ENCODE data around the gene JMJD4. TPM values are rescaled to one million over a fixed set of nuclear protein-coding genes. Genes with fewer than 3 reads are reported as not detected.

Gene JMJD4
- total and polyA plus RNA-seq, 5 donors = 7.7 to 11.5 (median 9.3) TPM

DNA sequence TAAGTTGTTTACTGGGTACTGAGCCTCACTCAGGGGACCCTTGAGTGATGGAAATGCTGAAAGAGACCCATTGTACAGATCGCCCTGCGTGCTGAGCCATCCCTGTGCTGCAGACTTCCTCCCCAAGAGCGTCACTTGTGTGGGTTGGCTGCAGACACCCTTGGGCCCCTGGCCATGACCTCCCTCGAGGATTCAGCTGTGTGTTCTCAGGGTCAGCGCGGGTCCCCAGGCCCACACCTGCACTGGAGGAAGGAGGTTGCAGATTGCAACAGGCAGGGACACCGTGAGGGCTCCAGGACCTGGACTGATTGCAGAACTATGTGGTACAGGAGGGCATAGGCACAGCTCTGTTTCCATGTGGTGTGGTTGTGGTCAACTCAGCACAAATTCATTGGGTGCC, 4.5 kb upstream of the JMJD4 start:
- 89% methylated on average over 7 of the region's 7 CpGs for WGBS
- Histone ChIP-seq H3K4me1 (ENCODE audit: control insufficient read depth, insufficient read depth, low read length) (peaks cover 4% of the 10 kb centered on the region), H3K27me3 (ENCODE audit: control insufficient read depth, insufficient read depth) (no peaks in the 10 kb centered on the region), H3K9me3 (ENCODE audit: control insufficient read depth, low read length) (no peaks in the 10 kb centered on the region), H3K4me3 (ENCODE audit: low read length) (no peak overlapping the region), H3K27ac (ENCODE audit: low read length) (no peak overlapping the region)
- ATAC-seq = no peak
- intact Hi-C loops (cut with DNase I) = no loop called here
- DNase-seq = peak in 1 of 3 donors; percentile 31

DNA sequence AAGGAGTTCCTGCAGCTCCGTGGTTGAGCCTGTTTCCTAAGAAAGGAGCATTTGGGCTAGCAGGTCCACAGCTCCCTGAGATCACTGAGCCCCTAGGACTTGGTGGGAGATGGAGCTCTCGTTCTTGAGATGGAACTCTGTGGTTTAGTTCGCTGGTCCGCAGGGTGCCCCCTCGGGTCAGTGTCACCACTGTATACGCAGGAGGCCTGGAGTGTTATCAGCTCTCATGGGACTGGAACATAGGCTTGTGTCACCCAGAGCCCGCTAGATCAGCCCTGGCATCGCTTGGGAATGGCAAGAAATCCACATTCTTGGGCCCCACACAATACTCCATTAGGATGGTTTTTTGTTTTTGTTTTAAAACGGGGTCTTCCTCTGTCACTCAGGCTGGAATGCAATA, 3.7 kb upstream of the JMJD4 start:
- Histone ChIP-seq H3K27me3 (ENCODE audit: control insufficient read depth, insufficient read depth) (no peaks in the 10 kb centered on the region), H3K27ac (ENCODE audit: low read length) (no peak overlapping the region), H3K4me1 (ENCODE audit: control insufficient read depth, insufficient read depth, low read length) (peaks cover 4% of the 10 kb centered on the region), H3K9me3 (ENCODE audit: control insufficient read depth, low read length) (no peaks in the 10 kb centered on the region), H3K4me3 (ENCODE audit: low read length) (no peak overlapping the region)
- 83% methylated on average over 9 of the region's 9 CpGs for WGBS
- intact Hi-C loops (cut with DNase I) = no loop called here
- DNase-seq = no peak
- ATAC-seq = no peak

DNA sequence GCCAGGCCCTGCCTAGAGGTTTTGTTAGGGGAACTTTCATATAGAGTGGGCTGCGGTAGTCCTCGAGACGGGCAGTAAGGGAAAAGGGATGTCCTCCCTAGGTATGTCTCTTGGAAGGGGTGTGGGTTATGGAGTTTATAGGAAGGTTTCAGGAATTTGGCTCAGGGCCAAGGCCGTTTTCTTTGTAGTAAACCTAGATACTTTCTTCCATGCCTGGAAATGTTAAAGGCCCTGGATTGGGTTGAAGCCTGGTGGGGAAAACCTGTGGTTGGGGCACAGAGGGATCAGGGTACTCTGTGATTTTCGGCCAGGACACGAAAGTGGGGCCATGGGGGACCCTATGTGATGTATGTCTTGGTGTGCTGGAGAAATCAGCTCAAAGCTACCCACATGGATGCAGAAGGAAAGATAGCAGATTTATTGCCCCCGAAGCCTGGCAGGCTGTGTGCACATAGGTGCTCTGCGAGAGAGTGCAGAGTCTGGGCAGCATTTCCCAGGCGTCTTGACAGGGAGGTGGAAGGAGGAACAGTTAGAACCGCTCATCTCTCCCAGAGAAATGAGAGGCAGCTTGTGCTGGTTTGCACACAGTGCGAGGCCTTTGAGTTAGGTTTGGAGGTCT, 1.8 kb upstream of the JMJD4 start:
- ATAC-seq (no peak), DNase-seq (peak in 2 of 3 donors; percentile 21 to 42)
- intact Hi-C loops (cut with DNase I) = no loop called here
- no peak overlapping the region for H3K4me3 ChIP-seq (ENCODE audit: low read length)
- H3K4me1 ChIP-seq (ENCODE audit: control insufficient read depth, insufficient read depth, low read length) = peaks cover 4% of the 10 kb centered on the region
- WGBS = 85% methylated on average over 11 of the region's 11 CpGs
- no peak overlapping the region for H3K27ac ChIP-seq (ENCODE audit: low read length)
- no peaks in the 10 kb centered on the region for H3K27me3 ChIP-seq (ENCODE audit: control insufficient read depth, insufficient read depth)
- H3K9me3 ChIP-seq (ENCODE audit: control insufficient read depth, low read length) = no peaks in the 10 kb centered on the region

DNA sequence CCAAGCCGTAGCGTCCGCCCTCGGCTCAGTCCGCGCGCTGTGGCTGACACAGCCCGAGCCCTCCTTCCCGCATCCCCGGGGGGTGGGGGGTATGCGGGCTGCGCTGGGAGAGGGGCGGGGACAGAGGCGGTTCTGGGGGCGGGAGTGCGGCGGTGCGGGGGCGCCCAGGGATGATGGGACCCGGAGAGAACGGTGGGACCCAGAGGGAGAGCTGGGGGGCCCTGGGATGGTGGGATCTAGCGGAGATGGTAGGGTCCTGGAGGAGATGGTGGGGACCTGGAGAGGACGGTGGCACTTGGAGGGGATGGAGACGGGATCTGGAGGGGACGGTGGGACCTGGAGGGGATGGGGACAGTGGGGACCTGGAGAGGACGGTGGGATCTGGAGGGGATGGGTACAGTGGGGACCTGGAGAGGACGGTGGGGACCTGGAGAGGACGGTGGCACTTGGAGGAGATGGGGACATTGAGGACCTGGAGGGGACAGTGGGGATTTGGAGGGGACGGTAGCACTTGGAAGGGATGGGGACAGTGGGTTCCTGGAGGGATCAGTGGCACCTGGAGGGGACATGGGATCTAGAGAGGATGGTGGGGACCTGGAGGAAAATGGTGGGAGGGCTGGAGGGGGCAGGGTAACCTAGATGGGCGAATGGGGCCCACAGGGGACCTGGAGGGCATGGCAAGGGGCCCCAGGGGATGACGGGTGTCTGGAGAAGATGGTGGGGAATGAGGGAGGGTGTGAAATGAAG, 610 bp upstream of the JMJD4 start:
- peak in 1 of 2 donors; percentile 66 for ATAC-seq
- WGBS = 2% methylated on average over 31 of the region's 31 CpGs
- H3K4me1 ChIP-seq (ENCODE audit: control insufficient read depth, insufficient read depth, low read length) = no peaks in the 10 kb centered on the region
- no peaks in the 10 kb centered on the region for H3K27me3 ChIP-seq (ENCODE audit: control insufficient read depth, insufficient read depth)
- peak overlapping the region; percentile 65 for H3K27ac ChIP-seq (ENCODE audit: low read length)
- no peaks in the 10 kb centered on the region for H3K9me3 ChIP-seq (ENCODE audit: control insufficient read depth, low read length)
- intact Hi-C loops (cut with DNase I) = no loop called here
- H3K4me3 ChIP-seq (ENCODE audit: low read length) = peak overlapping the region; percentile 64
- peak in 2 of 3 donors; percentile 44 to 58 for DNase-seq

DNA sequence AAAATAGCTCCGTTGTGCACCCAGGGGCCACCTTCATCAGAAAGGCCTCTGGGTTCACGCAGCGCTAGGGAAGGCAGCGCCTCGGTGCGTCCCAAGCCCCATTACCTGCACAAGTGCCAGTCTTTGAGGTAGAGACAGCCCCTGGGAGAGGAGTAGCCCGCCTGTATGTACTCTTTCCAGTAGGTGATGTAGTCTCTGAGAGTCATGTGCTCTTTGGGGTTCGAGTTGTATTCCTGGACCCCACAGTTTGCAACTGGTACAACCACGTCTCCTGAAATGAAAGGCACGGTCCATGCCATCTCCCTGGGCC, 601 bp downstream of the JMJD4 start:
- Histone ChIP-seq H3K4me3 (ENCODE audit: low read length) (peak overlapping the region; percentile 64), H3K27ac (ENCODE audit: low read length) (peak overlapping the region; percentile 24), H3K4me1 (ENCODE audit: control insufficient read depth, insufficient read depth, low read length) (peaks cover 6% of the 10 kb centered on the region), H3K27me3 (ENCODE audit: control insufficient read depth, insufficient read depth) (no peaks in the 10 kb centered on the region), H3K9me3 (ENCODE audit: control insufficient read depth, low read length) (no peaks in the 10 kb centered on the region)
- 3% methylated on average over 10 of the region's 10 CpGs for WGBS
- intact Hi-C loops (cut with DNase I) = no loop called here
- ATAC-seq (no peak), DNase-seq (peak in 1 of 3 donors; percentile 36)

DNA sequence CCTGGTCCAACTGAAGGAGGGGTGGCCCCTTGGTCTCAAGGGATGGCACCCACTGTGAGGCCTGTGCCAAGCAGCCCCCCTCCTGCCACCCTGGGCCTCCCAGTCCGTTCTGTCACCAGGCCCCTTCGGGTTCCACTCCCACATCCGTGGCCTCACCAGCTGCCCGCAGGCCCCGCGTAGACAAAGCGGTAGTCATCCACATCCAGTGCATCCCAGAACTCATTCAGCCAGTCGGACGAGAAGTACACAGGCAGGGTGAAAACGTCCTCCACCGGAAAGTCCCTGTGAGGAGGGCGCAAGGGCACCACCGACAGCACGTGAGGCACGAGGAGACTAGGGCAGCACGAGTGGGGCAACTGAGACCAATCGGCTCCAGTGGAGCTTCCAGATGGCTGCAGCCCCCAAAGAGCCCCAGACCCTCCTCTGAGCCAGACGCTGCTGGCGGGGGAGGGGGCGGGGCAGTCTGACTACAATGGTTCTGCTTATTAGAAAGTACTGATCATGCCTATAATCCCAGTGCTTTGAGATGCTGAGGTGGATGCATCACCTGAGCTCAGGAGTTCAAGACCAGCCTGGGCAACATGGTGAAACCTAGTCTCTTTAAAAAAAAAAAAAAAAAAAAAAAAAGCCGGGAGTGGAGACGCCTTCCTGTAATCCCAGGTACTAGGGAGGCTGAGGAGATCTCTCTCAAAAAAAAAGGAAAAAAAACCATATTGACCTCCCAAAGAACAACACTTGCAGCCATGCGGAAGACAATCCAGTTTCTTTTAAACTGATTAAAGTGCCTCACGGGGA, 1.2 kb downstream of the JMJD4 start:
- ATAC-seq (no peak), DNase-seq (peak in 2 of 3 donors; percentile 51 to 53)
- peaks cover 10% of the 10 kb centered on the region for H3K4me1 ChIP-seq (ENCODE audit: control insufficient read depth, insufficient read depth, low read length)
- intact Hi-C loops (cut with DNase I) = no loop called here
- peak overlapping the region; percentile 64 for H3K4me3 ChIP-seq (ENCODE audit: low read length)
- no peak overlapping the region for H3K27ac ChIP-seq (ENCODE audit: low read length)
- H3K9me3 ChIP-seq (ENCODE audit: control insufficient read depth, low read length) = no peaks in the 10 kb centered on the region
- WGBS = 73% methylated on average over 24 of the region's 24 CpGs
- no peaks in the 10 kb centered on the region for H3K27me3 ChIP-seq (ENCODE audit: control insufficient read depth, insufficient read depth)

DNA sequence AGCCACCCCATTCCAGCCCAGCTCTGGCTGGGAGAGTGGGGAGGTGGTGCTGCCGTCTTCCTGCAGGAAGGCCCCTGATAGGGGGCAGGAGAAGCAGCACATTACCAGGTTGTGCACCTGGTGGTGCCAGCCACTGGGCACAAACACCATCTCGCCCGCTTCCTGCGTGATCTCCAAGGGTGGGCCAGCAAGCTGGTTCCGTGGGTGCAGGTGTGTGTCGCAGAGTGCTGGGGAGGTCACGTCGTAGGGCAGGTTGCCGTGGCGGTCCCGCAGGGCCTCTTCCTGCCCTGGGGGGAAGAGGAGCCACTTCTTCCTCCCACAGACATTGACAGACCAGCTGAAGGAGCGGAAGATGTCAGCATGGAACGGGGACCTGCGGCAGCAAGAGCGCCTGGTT, 1.8 kb downstream of the JMJD4 start:
- H3K4me1 ChIP-seq (ENCODE audit: control insufficient read depth, insufficient read depth, low read length) = peaks cover 10% of the 10 kb centered on the region
- H3K27me3 ChIP-seq (ENCODE audit: control insufficient read depth, insufficient read depth) = no peaks in the 10 kb centered on the region
- DNase-seq (peak in 1 of 3 donors; percentile 51), ATAC-seq (no peak)
- H3K4me3 ChIP-seq (ENCODE audit: low read length) = no peak overlapping the region
- no peaks in the 10 kb centered on the region for H3K9me3 ChIP-seq (ENCODE audit: control insufficient read depth, low read length)
- H3K27ac ChIP-seq (ENCODE audit: low read length) = no peak overlapping the region
- intact Hi-C loops (cut with DNase I) = no loop called here
- 89% methylated on average over 15 of the region's 15 CpGs for WGBS

DNA sequence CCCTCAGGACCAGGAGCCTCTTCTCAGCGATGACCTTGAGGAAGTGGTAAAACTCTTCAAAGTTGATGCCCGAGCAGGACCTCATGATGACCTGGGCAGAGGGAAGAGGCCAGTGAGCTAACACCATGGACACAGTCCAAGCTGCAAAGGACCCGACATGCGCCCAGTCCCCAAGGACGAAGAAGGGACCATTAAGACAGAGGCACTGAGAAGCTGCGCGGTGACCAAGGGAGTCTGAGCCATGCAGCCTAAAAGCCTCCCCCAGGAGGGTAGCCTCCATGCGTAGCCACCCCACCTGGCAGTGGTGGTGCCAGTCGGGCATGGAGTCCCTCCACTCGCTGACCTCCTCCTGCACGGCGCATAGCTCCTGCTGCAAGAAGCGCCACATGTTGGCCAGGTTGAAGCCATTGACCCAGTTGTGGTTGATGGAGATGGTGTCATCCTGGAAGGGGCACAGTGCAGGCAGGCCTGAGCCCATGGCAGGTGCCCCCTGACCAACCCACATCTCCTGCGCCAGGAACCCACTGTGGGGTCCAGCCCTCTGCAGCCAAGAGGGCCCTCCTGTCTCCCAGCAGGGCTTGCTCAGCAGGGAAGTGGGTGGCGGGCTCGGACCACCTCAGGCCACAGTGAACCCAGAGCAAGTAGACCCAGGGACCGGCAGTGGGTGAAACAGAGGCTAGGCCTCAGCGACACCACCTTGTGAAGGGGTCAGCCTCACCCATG, 2.4 kb downstream of the JMJD4 start:
- DNase-seq = peak in 2 of 3 donors; percentile 43 to 50
- ATAC-seq = no peak
- H3K4me1 ChIP-seq (ENCODE audit: control insufficient read depth, insufficient read depth, low read length) = peaks cover 10% of the 10 kb centered on the region
- WGBS = 93% methylated on average over 18 of the region's 18 CpGs
- intact Hi-C loops (cut with DNase I) = no loop called here
- no peaks in the 10 kb centered on the region for H3K9me3 ChIP-seq (ENCODE audit: control insufficient read depth, low read length)
- H3K4me3 ChIP-seq (ENCODE audit: low read length) = no peak overlapping the region
- H3K27me3 ChIP-seq (ENCODE audit: control insufficient read depth, insufficient read depth) = no peaks in the 10 kb centered on the region
- H3K27ac ChIP-seq (ENCODE audit: low read length) = no peak overlapping the region

DNA sequence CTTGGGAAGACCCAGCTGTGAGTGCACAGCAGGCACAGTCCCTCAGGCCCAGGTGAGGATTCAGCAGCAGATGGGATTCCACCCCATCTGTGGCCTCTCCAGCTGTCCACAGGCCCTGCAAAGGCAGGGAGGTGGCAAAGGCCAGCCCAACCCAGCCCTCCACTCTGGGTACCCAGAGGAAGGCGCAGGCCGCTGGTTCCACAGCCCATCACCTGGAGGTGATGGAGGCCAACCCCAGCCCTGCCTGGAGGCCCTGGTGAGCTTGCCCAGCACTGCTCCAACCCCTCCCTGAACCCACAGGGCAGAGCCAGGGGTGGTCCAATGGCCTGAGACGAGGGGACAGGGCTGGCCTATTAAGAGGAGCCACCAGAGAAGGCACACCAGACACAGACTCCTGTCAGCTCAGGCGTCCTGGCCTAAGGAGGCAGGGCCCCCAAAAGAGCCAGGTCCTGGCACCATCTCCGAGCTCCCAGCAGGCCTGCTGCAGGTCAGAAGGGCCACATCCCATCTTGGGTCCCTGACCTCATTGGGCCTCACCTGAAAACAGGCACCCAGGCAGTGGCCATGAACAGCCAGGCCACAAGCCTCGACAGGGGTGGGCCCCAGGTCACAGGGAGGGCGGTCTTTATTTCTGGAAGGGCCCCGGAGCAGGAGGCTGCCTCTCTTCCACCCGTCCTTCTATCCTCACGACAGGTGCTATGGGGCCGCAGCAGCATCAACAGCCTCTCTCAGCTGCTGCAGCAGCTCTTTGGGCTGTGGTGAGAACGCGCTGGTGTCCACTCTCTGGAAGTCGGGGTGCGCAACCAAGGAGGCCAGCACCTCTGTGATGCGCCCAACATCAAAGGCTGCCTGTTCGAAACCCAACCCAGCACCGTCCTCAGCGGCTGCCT, 3.2 kb downstream of the JMJD4 start:
- ATAC-seq (no peak), DNase-seq (peak in 1 of 3 donors; percentile 53)
- intact Hi-C loops (cut with DNase I) = no loop called here
- Histone ChIP-seq H3K4me1 (ENCODE audit: control insufficient read depth, insufficient read depth, low read length) (peaks cover 10% of the 10 kb centered on the region), H3K4me3 (ENCODE audit: low read length) (no peak overlapping the region), H3K9me3 (ENCODE audit: control insufficient read depth, low read length) (no peaks in the 10 kb centered on the region), H3K27ac (ENCODE audit: low read length) (no peak overlapping the region), H3K27me3 (ENCODE audit: control insufficient read depth, insufficient read depth) (no peaks in the 10 kb centered on the region)
- WGBS = 92% methylated on average over 19 of the region's 19 CpGs

DNA sequence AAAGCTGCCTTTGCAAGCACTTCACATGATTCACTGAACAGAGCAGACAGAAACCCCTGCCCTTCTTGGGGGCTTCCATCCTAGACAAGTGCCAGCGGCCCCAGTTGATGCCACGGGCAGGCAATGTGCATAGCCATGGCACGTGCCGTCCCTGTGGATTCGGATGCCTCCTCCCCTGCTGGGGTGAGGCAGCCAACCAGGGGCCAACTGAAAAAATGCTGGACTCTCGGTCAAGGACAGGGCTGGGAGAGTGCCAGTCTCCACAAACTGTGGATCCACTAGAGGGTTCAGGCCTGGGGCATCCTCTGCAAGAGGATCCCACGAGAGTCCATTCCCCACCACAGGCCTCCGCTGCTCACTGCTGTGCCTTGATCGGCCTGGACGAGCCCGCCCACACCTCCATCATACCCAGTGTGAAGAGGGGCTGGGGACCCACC, 3.8 kb downstream of the JMJD4 start:
- DNase-seq (peak in 1 of 3 donors; percentile 61), ATAC-seq (no peak)
- intact Hi-C loops (cut with DNase I) = no loop called here
- Histone ChIP-seq H3K27me3 (ENCODE audit: control insufficient read depth, insufficient read depth) (no peaks in the 10 kb centered on the region), H3K27ac (ENCODE audit: low read length) (no peak overlapping the region), H3K4me3 (ENCODE audit: low read length) (no peak overlapping the region), H3K9me3 (ENCODE audit: control insufficient read depth, low read length) (no peaks in the 10 kb centered on the region), H3K4me1 (ENCODE audit: control insufficient read depth, insufficient read depth, low read length) (peaks cover 10% of the 10 kb centered on the region)
- 77% methylated on average over 11 of the region's 11 CpGs for WGBS
